Right ventricle myocardium superior (tissue), 1 donor: Measurements from ENCODE around the gene RDH13. TPM values are rescaled to one million over a fixed set of nuclear protein-coding genes. Genes with fewer than 3 reads are reported as not detected.

Experiments used
- ATAC-seq: fragments of 200-7000 bp; cut with Tn5 transposase; one replicate; pipeline ENCODE4 v1.9.1; 2020; ENCODE audit warnings: mild to moderate bottlenecking; ENCODE audit not compliant: poor library complexity
- DNase-seq: peaks from one replicate; pipeline ENCODE4 v3.0.0-alpha.2; 2020
- intact Hi-C: fragments of 100-400 bp; cut with DNase I; formaldehyde crosslinking; loops from one replicate; pipeline ENCODE4 v1.11.2; 2022
- total RNA-seq: library from RNA; stranded (reverse); fragmentation: NEBNext Ultra II Directional; extraction: Animal tissue kit (Norgen Biotek cat#: 25700); gene quantifications from one replicate; pipeline ENCODE4 v1.2.1, GENCODE V29; 2021
- donor health status: DM: no; HTN: yes; CAD: no; lungs with severe emphysema.

Gene RDH13
- total RNA-seq, 1 donor from 2014 or later = 45.6 TPM

- DNase-seq (no peak), ATAC-seq (no peak)
- intact Hi-C loops = no loop called here
These were observed 31.7 kb upstream of the RDH13 start for GRCh38 chr19:55094456-55095259.

GRCh38 chr19:55092423-55093318 is 29.7 kb upstream of the RDH13 start:
- intact Hi-C loops = no loop called here
- DNase-seq (no peak), ATAC-seq (no peak)

GRCh38 chr19:55091955-55092354 is 29.0 kb upstream of the RDH13 start:
- ATAC-seq (no peak), DNase-seq (no peak)
- intact Hi-C loops = no loop called here

- intact Hi-C loops = no loop called here
- no peak for DNase-seq
- ATAC-seq = no peak
These were observed 28.4 kb upstream of the RDH13 start for GRCh38 chr19:55091126-55091910.

GRCh38 chr19:55090564-55090963 is 27.6 kb upstream of the RDH13 start:
- ATAC-seq (no peak), DNase-seq (no peak)
- intact Hi-C loops = no loop called here

GRCh38 chr19:55089342-55089944 is 26.5 kb upstream of the RDH13 start:
- intact Hi-C loops = no loop called here
- ATAC-seq (no peak), DNase-seq (no peak)

- intact Hi-C loops = no loop called here
- DNase-seq (peak; percentile 86), ATAC-seq (peak; percentile 14)
These were observed 25.8 kb upstream of the RDH13 start for GRCh38 chr19:55088543-55089341.

GRCh38 chr19:55088021-55088451 is 25.1 kb upstream of the RDH13 start:
- no peak for DNase-seq
- peak; percentile 1 for ATAC-seq
- intact Hi-C loops = no loop called here

GRCh38 chr19:55087542-55087901 is 24.6 kb upstream of the RDH13 start:
- DNase-seq (no peak), ATAC-seq (peak; percentile 21)
- intact Hi-C loops = no loop called here

GRCh38 chr19:55086730-55087541 is 24.0 kb upstream of the RDH13 start:
- DNase-seq (peak; percentile 97), ATAC-seq (peak; percentile 86)
- intact Hi-C loops = no loop called here

- ATAC-seq = no peak
- DNase-seq = no peak
- intact Hi-C loops = no loop called here
These were observed 23.2 kb upstream of the RDH13 start for GRCh38 chr19:55085923-55086715.

GRCh38 chr19:55084416-55084815 is 21.5 kb upstream of the RDH13 start:
- DNase-seq = no peak
- intact Hi-C loops = no loop called here
- no peak for ATAC-seq

GRCh38 chr19:55083004-55083850 is 20.3 kb upstream of the RDH13 start:
- intact Hi-C loops = no loop called here
- ATAC-seq = no peak
- no peak for DNase-seq

- intact Hi-C loops = no loop called here
- ATAC-seq (no peak), DNase-seq (no peak)
These were observed 19.3 kb upstream of the RDH13 start for GRCh38 chr19:55082020-55082851.

GRCh38 chr19:55081770-55082019 is 18.7 kb upstream of the RDH13 start:
- intact Hi-C loops = no loop called here
- DNase-seq (no peak), ATAC-seq (no peak)
